Small intestine (tissue), 16 donors: ENCODE results near the gene FZR1. TPM values are rescaled to one million over a fixed set of nuclear protein-coding genes. Genes with fewer than 3 reads are reported as not detected.

Experiments used
- DNase-seq, 2 donors: peaks; one replicate each; pipeline versions ENCODE4 v3.0.0 to v3.0.0-alpha.2; 2013
- FAIRE-seq: peaks from 2 replicates; lab custom pipeline; 2012; peaks lifted over from hg19 to GRCh38; lab: Jason Lieb, UNC
- H3K27ac ChIP-seq, 3 donors: one replicate each; pipeline ENCODE4 v1.5.1; 2013; ENCODE audit warnings: low read length in 2 of 3, mild to moderate bottlenecking in 2 of 3, control low read depth in 1 of 3, inconsistent platforms in 1 of 3, low read depth in 1 of 3, moderate library complexity in 1 of 3
- H3K27me3 ChIP-seq, 3 donors: one replicate each; pipeline ENCODE4 v1.6.1; 2013; ENCODE audit warnings: low read length in 3 of 3, inconsistent platforms in 1 of 3; ENCODE audit not compliant: control insufficient read depth in 3 of 3, insufficient read depth in 3 of 3
- H3K36me3 ChIP-seq, 3 donors: one replicate each; pipeline ENCODE4 v1.6.1; 2013; ENCODE audit warnings: low read length in 3 of 3, inconsistent platforms in 1 of 3, low read depth in 1 of 3, mild to moderate bottlenecking in 1 of 3, moderate library complexity in 1 of 3; ENCODE audit not compliant: control insufficient read depth in 3 of 3, insufficient read depth in 2 of 3
- H3K4me1 ChIP-seq, 3 donors: one replicate each; pipeline ENCODE4 v1.6.1; 2013; ENCODE audit warnings: low read length in 2 of 3, inconsistent platforms in 1 of 3, low read depth in 1 of 3, mild to moderate bottlenecking in 1 of 3, moderate library complexity in 1 of 3; ENCODE audit not compliant: control insufficient read depth in 3 of 3, insufficient read depth in 2 of 3
- H3K4me3 ChIP-seq, 3 donors: one replicate each; pipeline ENCODE4 v1.5.1; 2013; ENCODE audit warnings: low read length in 3 of 3, control low read depth in 1 of 3, inconsistent platforms in 1 of 3, low read depth in 1 of 3, mild to moderate bottlenecking in 1 of 3, moderate library complexity in 1 of 3
- H3K9me3 ChIP-seq, 2 donors: one replicate each; pipeline ENCODE4 v1.6.1; 2013; ENCODE audit warnings: low read depth in 1 of 2, low read length in 1 of 2; ENCODE audit not compliant: control insufficient read depth in 2 of 2, insufficient read depth in 1 of 2
- WGBS, 3 donors: extraction: QIAGEN DNeasy Blood & Tissue Kit; methylation state at CpG; one replicate each; pipeline ENCODE4 v1.1.7; 2013; 5-methylcytosine and 5-hydroxymethylcytosine counted together
- long read RNA-seq, 10 donors: transcript quantifications; one replicate each; lab custom pipeline, GENCODE V29; 2026
- polyA plus RNA-seq, 4 donors: library from polyadenylated mRNA; stranded (reverse) in 3 of 4; unstranded in 1 of 4; fragments of 200-250 nt in 3 of 4; fragments of 120-200 nt in 1 of 4; gene quantifications; one replicate each; pipeline versions ENCODE4 v1.2.1 to v1.2.3, GENCODE V29; 2013
- donor health status: healthy with polysubstance abuse.
- donor health status: control.
- donor health status: control.
- donor health status: Bipolar disorder and iron deficiency.
- donor health status: healthy.

The FZR1 gene
- 10 to 100 TPM; 29.5 to 39.0 (median 32.6) TPM for polyA plus RNA-seq
- long read RNA-seq, donor 1 = 0 reads
- long read RNA-seq, donor 2 = 0 reads
- long read RNA-seq, donor 3, full-length matches to known transcripts = 1 of 1 reads
- long read RNA-seq, donor 3, partial matches to known transcripts = 0 of 1 reads
- long read RNA-seq, donor 3, other reads (novel, unspliced or antisense) = 0 of 1 reads
- long read RNA-seq, donor 4 = 0 reads
- long read RNA-seq, donor 5, full-length matches to known transcripts = 1 of 1 reads
- long read RNA-seq, donor 5, partial matches to known transcripts = 0 of 1 reads
- long read RNA-seq, donor 5, other reads (novel, unspliced or antisense) = 0 of 1 reads
- long read RNA-seq, donor 6, full-length matches to known transcripts = 9 of 9 reads
- long read RNA-seq, donor 6, partial matches to known transcripts = 0 of 9 reads
- long read RNA-seq, donor 6, other reads (novel, unspliced or antisense) = 0 of 9 reads
- long read RNA-seq, donor 7, full-length matches to known transcripts = 8 of 8 reads
- long read RNA-seq, donor 7, partial matches to known transcripts = 0 of 8 reads
- long read RNA-seq, donor 7, other reads (novel, unspliced or antisense) = 0 of 8 reads
- long read RNA-seq, donor 8, full-length matches to known transcripts = 1 of 1 reads
- long read RNA-seq, donor 8, partial matches to known transcripts = 0 of 1 reads
- long read RNA-seq, donor 8, other reads (novel, unspliced or antisense) = 0 of 1 reads
- long read RNA-seq, donor 9, full-length matches to known transcripts = 5 of 5 reads
- long read RNA-seq, donor 9, partial matches to known transcripts = 0 of 5 reads
- long read RNA-seq, donor 9, other reads (novel, unspliced or antisense) = 0 of 5 reads
- long read RNA-seq, donor 10, full-length matches to known transcripts = 8 of 8 reads
- long read RNA-seq, donor 10, partial matches to known transcripts = 0 of 8 reads
- long read RNA-seq, donor 10, other reads (novel, unspliced or antisense) = 0 of 8 reads

- Histone ChIP-seq H3K4me1 (peaks cover 0 to 15% (median 4%) of the 10 kb centered on the region in 3 donors), H3K9me3 (no peaks in the 10 kb centered on the region), H3K27ac (peak within 1 kb of the TSS; percentile 91 to 95 (median 91)), H3K27me3 (no peaks in the 10 kb centered on the region), H3K36me3 (peaks cover 2 to 26% (median 2%) of the 10 kb centered on the region in 3 donors), H3K4me3 (peak within 1 kb of the TSS; percentile 95 to 96 (median 96))
- 1 to 2% (median 1%) methylated on average over 56 to 79 of the region's 79 CpGs for WGBS, 3 donors
- DNase-seq (peak; percentile 99 to 100), FAIRE-seq (no peak)
These were observed at the start of gene FZR1 for GRCh38 chr19:3505598-3506383. FZR1 (plus strand) TSS chr19:3506311; CDS start chr19:3522990, 16,679 bp downstream.

DNA sequence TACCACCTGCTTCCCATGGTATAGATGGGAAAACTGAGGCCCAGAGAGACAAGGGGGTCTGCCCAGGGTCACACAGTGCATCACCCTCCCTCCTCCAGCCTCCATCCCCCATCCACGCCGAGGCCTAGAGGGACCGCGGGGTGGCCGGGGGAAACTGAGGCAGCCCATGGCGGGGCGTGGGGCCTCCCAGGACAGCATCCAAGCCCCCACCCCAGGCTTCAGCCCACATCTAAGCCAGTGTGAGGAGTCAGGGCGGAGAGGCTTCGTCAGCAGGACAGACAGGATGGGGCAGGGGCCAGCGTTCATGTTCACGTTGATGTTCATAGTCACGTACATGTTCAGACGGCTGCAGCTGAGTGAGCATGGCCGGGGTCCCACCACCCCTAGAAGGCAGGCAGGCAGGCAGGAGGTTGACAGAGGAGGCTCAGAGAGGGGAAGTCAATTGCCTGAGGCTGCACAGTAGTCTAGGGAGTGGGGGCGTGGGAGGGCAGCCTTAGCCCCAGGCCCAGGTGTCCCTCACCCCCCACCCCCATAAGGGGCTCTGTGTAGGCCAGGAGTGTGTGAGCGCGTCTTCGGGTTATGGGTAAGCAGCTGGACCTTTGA lies 49.1 kb upstream of the FZR1 start:
- peaks cover 0 to 29% (median 3%) of the 10 kb centered on the region in 3 donors for H3K4me1 ChIP-seq
- no peak for DNase-seq
- peaks cover 0 to 3% (median 0%) of the 10 kb centered on the region in 3 donors for H3K27me3 ChIP-seq
- H3K9me3 ChIP-seq = no peaks in the 10 kb centered on the region
- peak overlapping the region in 2 of 3 donors; percentile 53 to 86 for H3K27ac ChIP-seq
- no peak for FAIRE-seq
- peaks cover 8 to 58% (median 10%) of the 10 kb centered on the region in 3 donors for H3K36me3 ChIP-seq
- 75 to 91% (median 84%) methylated on average over 18 of the region's 18 CpGs for WGBS, 3 donors
- no peak overlapping the region for H3K4me3 ChIP-seq

GRCh38 chr19:3457528-3458228 lies 48.4 kb upstream of the FZR1 start:
- peaks cover 5 to 55% (median 10%) of the 10 kb centered on the region in 3 donors for H3K36me3 ChIP-seq
- no peak for FAIRE-seq
- peak overlapping the region in 2 of 3 donors; percentile 53 to 86 for H3K27ac ChIP-seq
- peaks cover 0 to 4% (median 0%) of the 10 kb centered on the region in 3 donors for H3K27me3 ChIP-seq
- H3K4me3 ChIP-seq = no peak overlapping the region
- peak in 1 of 2 donors; percentile 17 for DNase-seq
- 51 to 78% (median 71%) methylated on average over 11 to 22 of the region's 22 CpGs for WGBS, 3 donors
- no peaks in the 10 kb centered on the region for H3K9me3 ChIP-seq
- peaks cover 0 to 29% (median 3%) of the 10 kb centered on the region in 3 donors for H3K4me1 ChIP-seq

DNA sequence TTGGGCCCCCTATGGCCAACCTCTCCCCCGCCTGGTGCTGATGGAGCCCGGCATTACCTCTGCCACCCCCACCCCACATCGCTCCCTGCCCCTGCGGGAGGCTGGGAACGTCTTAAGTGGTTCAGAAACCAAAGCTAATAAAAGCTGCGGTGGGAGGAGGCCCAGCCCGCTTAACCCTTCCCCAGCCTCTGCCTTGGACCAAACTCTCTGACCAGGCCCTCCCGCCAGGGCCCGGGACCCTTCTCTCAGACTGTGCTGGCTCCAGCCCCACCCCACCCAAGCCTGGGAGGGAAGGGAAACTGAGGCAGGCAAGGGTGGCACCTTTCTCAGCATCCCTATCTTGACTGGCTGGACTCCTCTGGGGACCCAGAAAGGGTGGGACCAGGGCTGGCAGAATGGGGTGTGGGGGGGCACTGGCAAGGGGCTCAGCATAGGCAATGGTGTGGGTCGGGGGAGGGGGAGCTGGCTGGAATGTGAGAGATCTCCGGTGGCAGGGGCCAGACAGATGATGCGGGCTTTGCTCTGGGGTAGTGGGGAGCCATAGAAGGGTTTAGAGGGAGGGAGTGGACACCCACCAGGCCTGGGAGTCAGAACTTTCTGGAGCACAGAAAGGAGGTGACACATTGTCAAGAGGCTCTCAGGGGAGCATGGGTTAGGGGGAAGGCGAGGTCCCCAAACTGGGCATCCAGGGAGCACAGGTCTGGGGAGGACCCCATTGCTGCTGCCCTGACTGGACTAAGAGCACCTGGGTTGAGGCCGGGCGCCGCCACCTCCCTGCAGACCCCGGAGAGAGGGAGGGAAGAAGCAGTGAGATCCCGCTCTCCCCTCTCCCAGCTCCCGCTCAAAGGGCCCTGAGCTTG lies 47.7 kb upstream of the FZR1 start:
- peaks cover 0 to 29% (median 3%) of the 10 kb centered on the region in 3 donors for H3K4me1 ChIP-seq
- FAIRE-seq (no peak), DNase-seq (peak in 1 of 2 donors; percentile 45)
- H3K9me3 ChIP-seq = no peaks in the 10 kb centered on the region
- H3K27ac ChIP-seq = peak overlapping the region in 2 of 3 donors; percentile 53 to 86
- peaks cover 0 to 5% (median 0%) of the 10 kb centered on the region in 3 donors for H3K27me3 ChIP-seq
- peaks cover 3 to 49% (median 8%) of the 10 kb centered on the region in 3 donors for H3K36me3 ChIP-seq
- no peak overlapping the region for H3K4me3 ChIP-seq
- WGBS, 3 donors = 52 to 79% (median 73%) methylated on average over 18 to 19 of the region's 19 CpGs

DNA sequence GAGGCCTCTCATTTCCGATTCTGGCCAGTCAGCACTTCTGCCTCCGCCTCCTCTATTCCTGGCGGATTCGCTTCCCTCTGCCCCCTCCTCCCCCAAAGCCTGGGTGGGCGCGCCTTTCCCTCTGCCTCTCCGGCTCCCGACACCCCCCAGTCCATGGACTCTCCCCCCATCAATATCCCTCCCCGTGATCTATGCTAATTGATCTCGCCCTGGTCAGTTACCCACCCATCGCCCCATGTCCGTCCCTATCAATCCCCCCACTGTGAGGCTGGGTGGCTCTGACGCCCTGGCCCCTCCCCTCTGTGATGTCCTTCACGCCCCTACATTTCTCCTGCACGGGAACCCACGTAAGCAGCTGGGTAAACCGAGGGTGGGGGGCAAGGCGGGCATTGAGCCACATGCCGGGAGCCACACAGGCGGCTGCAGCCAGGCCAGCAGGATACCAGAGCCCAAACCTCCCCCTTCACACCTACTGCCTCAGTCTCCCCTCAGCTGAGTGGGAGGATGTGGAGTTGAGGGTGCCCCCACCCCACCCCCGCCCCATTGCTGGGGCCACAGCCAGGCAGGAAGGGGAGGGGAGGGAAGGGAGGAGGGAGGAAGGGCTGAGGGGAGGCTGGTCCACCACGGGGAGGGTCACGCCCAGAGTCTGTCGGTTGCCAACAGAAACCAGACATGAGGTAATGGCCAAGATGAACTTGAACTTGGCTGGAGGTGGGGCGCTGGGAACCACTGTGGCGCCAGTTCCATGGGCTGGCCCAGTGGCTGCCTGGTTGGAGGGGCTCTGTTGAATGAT lies 46.8 kb upstream of the FZR1 start:
- no peak for FAIRE-seq

GRCh38 chr19:3459965-3460582 lies 46.0 kb upstream of the FZR1 start:
- H3K27me3 ChIP-seq = peaks cover 0 to 20% (median 0%) of the 10 kb centered on the region in 3 donors
- peaks cover 0 to 35% (median 3%) of the 10 kb centered on the region in 3 donors for H3K4me1 ChIP-seq
- no peaks in the 10 kb centered on the region for H3K9me3 ChIP-seq
- H3K27ac ChIP-seq = peak overlapping the region in 2 of 3 donors; percentile 51 to 53
- 77 to 93% (median 91%) methylated on average over 15 of the region's 15 CpGs for WGBS, 3 donors
- DNase-seq (no peak), FAIRE-seq (no peak)
- peaks cover 0 to 34% (median 8%) of the 10 kb centered on the region in 3 donors for H3K36me3 ChIP-seq
- H3K4me3 ChIP-seq = no peak overlapping the region

More for the DNA sequence above, 46.8 kb upstream of the FZR1 start:
- peak overlapping the region in 2 of 3 donors; percentile 53 to 86 for H3K27ac ChIP-seq
- WGBS, 3 donors = 47 to 82% (median 69%) methylated on average over 25 to 26 of the region's 26 CpGs
- peak in 1 of 2 donors; percentile 76 for DNase-seq
- no peaks in the 10 kb centered on the region for H3K9me3 ChIP-seq
- H3K27me3 ChIP-seq = peaks cover 0 to 12% (median 0%) of the 10 kb centered on the region in 3 donors
- H3K36me3 ChIP-seq = peaks cover 0 to 41% (median 8%) of the 10 kb centered on the region in 3 donors
- H3K4me1 ChIP-seq = peaks cover 0 to 35% (median 3%) of the 10 kb centered on the region in 3 donors
- no peak overlapping the region for H3K4me3 ChIP-seq
